HG03159 (cell line): ENCODE data around the gene KDM4D.
"Not testable (repeated sequence)": the region's sequence is repeated elsewhere in the genome, so short reads cannot be mapped to it uniquely, and the experiment has no call there.

Experiments
- ATAC-seq: cut with Tn5 transposase; IDR thresholded peaks from one replicate; pipeline ENCODE4 v1.9.1; 2021; ENCODE audit warnings: mild to moderate bottlenecking, moderate library complexity; ENCODE audit not compliant: unreplicated experiment

The KDM4D gene

DNA sequence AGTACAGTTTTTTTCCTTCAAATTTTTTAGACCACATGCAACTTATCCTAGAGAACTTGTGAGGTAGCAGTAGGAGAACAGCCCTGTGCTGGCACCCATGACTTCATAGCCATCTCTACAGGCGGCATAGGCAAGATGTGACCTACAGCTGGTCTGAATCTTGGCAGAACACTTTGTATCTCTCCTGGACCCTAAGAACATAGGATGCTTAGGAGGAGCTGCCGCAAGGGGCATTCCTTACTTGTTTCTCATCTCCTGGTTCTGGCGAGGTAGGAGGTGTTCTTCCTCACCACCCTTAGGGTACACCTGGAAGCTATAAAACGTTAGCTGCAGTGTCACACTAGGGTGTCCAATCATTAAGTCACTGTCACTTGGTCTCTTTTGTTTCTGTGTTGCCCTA is 16.5 kb upstream of the KDM4D start:
- ATAC-seq = no peak

DNA sequence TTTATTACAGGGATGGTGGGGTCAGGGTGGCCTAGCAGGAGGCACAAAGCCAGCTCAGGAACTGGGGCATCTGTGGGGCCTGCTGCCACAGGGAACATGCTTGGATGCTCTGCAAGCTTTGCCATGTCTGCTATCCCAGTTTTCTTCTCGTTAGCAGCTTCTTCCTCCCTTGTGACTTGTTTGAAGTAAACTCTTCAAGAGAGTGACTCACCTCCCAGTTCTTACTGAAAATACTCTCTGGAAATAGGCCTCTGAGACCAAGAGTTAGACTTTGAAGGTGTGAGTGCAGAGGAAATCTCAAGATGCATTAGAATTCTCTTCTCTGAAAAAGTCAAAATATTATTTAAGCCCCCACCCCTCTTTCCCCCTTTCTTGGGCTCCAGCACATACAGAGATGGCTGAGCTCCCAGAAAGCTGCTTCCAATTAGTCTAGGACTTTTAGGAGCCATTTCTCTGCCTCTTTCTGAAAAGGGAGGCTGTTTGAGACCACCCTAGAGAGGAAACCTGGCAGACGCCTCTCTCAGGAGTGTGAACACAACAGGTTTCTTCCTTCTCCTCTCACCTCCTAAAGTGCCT is 15.3 kb upstream of the KDM4D start:
- no peak for ATAC-seq

DNA sequence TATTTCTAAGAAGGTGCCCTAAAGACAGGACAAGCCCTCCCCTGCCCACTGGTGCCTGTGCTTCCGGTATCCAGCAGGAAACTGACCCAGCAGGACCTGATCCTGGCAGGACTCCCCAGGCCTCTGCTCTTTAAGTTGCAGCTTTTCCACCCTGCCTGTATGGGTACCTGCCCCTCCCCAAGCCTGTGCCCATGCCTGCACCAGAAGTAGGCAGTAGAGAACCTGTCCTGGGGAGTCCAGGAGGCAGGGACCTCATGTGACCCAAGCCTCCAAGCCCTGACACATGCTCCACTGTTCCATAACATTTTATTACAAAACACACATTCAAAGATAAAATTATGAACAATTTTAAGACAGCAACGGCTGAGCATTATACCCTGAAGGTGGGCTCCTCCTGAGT is 14.3 kb upstream of the KDM4D start:
- no peak for ATAC-seq

DNA sequence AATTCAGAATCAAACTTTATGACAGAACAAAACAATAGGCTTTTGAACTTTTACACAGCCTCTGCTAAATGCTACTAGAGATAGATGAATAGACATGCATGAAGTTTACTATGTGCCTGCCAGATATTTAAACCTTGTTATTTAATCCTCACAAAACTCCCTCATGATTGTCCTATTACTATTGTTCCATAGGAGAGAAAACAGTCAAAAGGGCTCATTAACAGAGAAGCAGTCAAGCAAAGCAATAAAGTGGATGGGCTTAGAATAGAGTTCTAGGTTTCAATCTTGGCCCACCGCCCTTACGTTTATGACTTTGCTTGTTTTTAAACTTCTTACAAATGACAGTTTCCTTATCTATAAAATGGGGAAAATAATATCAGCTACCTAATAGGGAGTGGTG is 13.0 kb upstream of the KDM4D start:
- ATAC-seq = no peak

DNA sequence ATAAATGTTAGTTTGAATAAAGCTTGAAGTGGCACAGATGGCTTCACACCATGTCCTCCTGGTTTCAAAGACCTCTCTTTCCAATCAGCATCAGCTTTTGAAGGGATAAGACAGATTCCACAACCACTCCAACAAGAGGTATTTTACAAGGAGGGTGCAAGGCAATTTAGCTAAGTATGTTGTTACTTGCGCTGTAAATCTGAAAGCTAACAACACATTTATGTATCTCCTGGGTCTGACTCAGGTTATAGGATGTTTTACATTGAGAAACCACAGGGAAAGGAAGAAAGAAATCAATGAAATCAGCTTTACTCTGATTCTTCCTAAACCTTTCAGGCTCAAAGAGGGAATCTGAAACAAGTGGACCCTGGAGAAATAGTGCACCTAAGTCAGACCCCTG is 12.3 kb upstream of the KDM4D start:
- ATAC-seq = no peak

DNA sequence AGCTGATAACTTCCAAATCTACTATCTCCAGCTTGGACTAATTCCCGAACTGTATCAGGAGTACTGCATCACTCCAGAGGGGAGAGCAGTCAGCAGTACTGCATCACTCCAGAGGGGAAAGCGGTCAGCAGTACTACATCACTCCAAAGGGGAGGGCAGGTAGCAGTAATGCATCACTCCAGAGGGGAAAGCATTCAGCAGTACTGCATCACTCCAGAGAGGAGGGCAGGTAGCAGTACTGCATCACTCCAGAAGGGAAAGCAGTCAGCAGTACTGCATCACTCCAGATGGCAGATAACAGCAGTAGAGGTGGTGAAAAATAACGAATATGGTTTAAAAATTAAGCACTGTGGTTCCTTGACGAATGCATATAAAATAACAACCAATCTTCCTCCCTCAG is 8.6 kb upstream of the KDM4D start:
- ATAC-seq = no peak

DNA sequence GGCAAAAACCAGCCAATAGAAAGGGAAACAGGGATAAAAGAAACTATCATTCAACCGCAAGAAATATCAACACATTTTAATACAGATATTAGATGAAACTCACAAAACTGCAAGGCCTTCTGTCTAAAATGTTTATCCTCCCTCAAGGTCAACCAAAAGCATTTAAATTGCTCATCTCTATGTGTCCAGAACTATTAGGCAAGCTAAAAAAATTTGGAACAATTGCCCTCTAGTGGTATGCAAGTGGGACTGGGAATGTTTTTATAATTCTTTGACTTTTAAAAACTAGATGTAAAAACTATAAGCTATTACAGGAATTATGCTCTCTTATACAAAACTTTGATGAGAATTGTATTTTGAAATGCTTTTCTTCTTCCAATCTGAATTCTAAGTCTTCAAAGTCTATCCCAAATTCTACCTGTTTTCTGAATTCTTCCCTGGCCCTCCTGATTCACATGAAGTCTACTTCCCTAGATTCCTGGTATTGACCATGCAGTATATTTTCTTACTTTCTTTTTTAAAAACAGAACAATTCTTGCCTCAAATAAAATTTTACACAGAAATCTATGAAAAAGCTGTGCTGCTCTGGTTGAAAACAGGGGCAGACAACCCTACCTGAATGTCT is 5.1 kb upstream of the KDM4D start:
- no peak for ATAC-seq

DNA sequence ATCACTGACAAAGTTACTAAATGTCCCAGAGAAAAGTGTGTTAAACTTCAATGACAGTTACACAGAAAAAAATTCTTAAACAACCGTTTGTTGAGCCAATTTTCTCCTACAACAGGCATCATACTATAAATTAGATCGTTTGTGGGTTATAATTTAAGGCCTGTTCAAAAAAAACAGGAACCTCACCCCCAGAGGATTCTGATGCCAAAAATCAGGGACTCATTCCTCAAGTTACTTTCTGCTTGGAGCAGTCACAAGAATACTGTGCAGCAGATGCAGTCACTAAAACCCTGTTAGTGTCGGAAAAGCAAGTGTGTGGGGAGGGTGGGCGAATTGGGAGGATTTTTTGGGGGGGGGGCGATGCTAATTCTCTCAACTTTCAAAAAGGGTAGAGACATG is 810 bp upstream of the KDM4D start:
- ATAC-seq = no peak

DNA sequence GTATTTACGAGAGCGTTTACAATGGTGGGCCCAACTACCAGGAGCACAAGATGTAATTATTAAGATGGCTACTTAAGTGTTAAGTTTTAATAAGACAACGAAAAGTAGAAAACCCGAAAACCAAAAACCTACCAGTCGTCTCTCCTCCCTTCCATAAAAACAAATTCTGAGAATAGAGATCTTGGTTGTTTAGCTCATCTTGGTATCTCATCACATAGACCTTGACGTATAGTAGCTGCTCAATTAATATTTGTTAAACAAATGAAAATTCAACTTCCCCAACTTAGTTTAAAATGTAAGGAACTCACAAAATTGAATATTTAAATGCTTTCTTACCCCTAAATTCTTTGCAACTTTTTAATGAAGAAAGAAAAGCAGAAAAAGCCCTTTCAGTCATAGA is 669 bp downstream of the KDM4D start:
- no peak for ATAC-seq

DNA sequence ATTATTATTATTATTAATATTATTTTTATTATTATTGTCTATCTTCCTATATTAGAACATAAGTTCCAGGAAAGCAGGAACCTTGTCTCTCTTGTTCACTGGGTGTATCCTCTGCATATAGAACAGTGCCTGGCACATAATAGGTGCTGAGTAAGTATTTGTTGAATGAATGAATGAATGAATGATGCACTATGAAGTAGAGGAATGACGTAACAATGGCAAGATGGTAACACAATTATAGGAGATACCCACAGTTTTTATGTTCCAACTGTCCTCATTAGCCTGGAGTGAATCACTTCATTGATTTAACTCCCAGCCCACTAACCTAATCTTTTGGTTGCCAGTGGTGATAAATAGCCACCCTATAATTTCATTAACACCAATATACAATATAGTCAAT is 2.1 kb downstream of the KDM4D start:
- ATAC-seq = no peak

DNA sequence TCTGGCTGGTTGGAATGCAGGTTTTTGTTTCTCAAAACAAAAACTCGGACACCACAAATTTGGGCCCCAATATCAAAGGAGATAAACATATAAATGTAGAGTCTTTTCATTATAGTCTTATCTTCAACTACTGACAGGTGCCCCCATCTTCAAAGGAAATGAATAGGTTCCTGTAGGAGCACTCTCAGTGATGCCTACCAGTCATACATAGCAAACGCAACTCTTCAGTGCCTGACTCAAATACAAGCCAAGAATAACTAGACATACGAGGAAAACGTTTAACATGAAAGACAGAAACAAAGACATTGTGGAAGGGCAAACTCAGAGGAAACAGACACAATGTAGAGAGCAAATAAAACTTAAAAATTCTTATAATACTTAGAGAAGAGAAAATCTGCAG is 13.9 kb downstream of the KDM4D start:
- ATAC-seq = no peak

DNA sequence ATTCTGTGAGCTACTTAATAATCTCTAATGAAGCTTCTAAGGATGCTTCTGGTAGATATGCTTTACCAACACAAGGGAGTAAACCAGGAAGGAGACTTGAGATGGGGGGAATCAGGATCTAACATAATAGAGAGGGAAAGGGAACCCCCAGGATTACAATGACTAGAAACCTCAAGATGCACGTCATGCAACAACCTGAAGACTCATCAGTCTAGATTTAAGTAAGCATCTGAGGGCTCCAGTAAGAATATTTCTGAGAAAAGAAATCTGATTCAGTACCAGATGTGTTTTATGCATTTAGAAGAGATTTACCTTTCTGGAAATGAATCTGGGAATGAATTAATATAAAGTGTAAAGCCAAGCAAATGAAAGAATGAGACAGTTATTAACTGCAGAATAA is 15.2 kb downstream of the KDM4D start:
- no peak for ATAC-seq

DNA sequence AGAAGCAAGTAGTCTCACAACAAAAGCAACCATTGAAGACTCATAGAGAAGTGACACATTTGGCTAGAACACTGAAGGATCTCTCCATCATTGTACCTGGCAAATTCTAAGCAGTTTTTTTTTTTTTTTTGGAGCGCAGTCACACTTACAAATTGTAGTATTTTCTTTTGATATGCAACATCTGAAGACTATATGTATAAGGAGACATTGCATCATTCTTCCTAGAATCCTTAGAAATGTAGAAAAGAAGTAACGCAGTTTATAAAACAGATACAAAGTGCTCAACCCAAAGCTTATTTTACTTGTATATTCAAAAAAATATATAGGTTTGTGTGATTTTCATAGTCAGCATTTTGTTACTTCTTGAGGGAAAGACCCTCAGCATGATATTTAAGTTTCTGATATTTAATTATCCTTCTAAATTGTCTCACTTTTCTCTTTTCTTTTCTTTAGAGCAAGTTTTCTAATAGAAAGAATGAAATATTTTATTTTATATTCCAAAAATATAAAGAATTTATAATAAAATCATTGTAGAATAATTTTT is 20.0 kb downstream of the KDM4D start:
- ATAC-seq = no peak

DNA sequence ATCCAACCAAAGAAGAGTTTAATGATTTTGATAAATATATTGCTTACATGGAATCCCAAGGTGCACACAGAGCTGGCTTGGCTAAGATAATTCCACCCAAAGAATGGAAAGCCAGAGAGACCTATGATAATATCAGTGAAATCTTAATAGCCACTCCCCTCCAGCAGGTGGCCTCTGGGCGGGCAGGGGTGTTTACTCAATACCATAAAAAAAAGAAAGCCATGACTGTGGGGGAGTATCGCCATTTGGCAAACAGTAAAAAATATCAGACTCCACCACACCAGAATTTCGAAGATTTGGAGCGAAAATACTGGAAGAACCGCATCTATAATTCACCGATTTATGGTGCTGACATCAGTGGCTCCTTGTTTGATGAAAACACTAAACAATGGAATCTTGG is 23.9 kb downstream of the KDM4D start:
- ATAC-seq = no peak

DNA sequence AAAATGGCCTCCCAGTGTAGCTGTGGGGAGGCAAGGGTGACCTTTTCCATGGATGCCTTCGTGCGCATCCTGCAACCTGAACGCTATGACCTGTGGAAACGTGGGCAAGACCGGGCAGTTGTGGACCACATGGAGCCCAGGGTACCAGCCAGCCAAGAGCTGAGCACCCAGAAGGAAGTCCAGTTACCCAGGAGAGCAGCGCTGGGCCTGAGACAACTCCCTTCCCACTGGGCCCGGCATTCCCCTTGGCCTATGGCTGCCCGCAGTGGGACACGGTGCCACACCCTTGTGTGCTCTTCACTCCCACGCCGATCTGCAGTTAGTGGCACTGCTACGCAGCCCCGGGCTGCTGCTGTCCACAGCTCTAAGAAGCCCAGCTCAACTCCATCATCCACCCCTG is 24.8 kb downstream of the KDM4D start:
- no peak for ATAC-seq

DNA sequence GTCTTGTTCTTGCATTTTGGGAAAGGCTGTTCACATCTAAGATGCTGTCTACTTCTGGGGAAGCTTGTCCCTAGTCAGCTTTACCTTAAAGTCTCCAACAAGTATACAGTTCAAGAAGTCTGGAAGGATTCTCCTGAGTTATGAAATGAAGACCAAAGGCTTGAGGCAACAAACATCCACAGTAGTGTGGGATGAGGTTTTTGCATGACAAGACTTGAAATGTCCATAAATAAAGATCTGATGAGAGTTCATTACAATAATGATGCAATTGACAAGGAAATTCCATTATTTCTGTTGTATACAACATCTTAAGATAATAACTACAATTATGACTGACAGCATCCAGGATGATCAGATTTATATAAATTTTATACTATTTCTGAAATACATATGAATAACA is 30.2 kb downstream of the KDM4D start:
- ATAC-seq = no peak

DNA sequence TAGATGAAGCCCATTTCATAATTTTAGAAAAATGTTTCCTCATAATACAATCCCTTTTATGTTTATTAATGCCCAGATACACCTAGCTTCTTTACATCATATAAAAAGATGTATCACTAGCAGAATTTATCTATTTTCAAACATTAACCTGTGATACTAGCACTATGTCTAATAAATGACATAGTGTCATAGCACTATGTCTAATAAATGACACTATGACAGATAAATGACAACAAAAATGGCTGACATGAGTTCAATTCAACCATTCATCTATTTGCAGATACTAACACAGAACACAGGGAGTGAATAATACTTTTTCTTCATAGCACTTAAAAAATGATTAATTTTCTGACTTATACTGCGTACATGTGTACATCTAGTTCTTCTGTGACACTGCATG is 32.1 kb downstream of the KDM4D start:
- no peak for ATAC-seq

DNA sequence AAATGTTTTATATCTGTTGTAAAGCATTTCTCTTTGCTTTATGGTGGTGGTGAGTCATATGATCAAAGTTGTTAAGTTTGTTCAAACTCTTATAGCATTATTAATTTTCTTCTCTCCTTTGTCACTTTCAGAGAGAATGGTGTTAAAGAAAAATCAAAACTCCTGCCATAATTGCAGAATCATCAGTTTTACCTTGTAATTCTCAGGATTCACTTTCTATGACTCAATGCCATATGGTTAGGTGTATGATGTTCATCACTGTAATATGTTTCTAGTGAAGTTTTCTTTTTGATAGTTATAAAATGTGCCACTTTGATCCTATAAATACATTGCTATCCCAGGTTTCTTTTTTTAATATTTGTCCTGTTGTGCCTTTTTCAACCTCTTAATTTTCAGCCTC is 37.9 kb downstream of the KDM4D start:
- no peak for ATAC-seq

DNA sequence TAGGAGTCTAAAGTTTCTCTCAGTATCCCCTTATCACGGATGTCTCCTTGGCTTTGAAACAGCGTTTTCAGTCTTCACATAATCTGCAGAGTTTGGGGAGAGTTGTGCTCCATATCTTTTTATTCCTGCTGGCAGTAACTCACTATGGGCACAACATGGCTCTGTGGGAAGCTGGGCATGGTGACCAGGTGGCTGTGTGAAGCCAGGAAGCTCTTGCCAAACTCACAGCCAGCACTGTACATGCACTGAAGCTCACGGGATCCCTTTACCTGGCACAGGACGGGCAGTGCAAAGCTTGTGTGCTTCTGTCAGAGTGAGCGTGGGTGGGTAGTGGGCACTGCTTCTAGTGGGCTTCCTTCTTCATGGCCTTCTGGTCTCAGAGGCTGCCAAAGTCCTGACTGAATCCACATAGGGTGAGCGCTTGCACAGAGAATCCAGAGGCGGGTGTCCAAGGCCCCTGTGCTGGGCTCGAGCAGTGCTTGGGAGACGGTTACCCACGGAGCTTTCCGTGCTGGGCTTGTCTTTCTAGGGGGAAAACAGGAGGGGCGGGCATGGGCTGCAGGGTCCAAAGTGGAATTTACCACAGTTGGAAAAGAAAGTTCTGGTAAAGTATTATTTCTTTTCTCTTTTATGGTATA is 40.8 kb downstream of the KDM4D start:
- ATAC-seq = no peak

DNA sequence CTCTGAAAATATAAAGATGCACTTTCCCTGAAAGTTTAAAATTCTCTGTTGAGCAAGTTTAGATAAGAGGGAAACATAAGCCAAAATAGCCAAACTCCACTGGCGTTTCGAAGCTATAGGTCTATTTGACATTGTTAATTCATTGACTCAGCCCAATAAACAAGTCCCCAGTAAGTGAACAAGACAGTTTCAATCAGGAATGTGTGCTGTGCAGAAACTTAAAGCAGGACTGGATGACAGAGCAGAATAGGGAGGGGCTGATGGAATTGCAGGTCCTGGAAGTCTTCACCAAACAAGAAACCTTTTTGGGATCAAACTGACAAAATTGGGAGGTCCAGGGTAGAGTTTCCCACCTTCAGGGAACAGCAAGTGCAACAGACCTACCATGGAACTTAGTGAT is 42.6 kb downstream of the KDM4D start:
- no peak for ATAC-seq

DNA sequence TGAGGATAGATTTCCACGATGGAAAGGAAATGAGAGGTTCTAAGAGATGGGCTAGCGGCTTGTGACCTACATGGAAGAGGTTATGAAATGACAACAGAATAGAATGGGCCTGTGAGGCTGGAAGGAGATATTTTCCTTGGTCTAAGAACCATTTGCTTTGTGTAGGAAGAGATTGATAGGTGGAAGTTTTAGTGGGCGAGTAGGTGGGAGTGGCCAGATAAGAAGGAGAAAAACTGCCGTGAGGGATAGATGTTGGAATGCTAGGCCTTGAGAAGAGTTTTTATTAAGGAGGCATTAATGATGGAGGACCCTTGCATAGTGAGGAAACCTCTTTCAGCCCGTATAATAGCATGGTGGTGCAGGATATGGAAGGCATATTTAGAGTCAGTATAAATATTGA is 48.0 kb downstream of the KDM4D start:
- ATAC-seq = not testable (repeated sequence)

DNA sequence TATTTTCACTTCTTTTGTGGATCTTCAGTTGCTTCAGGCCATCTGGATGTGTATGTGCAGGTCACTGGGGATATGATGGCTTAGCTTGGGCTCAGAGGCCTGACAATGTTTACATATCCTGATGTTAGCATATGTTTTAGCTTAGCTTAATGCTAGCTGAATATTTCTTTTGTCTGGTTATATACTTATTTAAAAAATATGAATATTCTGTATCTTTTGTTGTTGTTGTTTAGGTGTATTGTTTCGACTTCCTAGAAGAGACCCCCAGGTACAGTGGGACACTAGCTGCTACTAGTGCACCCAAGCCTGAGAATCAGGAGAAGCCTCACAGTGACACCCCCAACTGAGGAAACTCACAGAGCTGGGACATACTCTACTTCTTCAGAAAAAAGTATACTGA is 51.4 kb downstream of the KDM4D start, which contains the start of gene KDM4E:
Gene KDM4E (plus strand): TSS at position 301 of the 400 bp plus-strand sequence. CDS start 300 bp downstream, outside the sequence.
- ATAC-seq = no peak
